Omental fat pad (tissue), 4 donors: Measurements from ENCODE around the gene MTRFR. TPM values are rescaled to one million over a fixed set of nuclear protein-coding genes. Genes with fewer than 3 reads are reported as not detected.
"Not testable (repeated sequence)": the region's sequence is repeated elsewhere in the genome, so short reads cannot be mapped to it uniquely, and the experiment has no call there.

Source experiments
- ATAC-seq: fragments of 150-250 bp; one replicate; pipeline ENCODE4 v1.9.1; 2016; ENCODE audit warnings: mild to moderate bottlenecking, moderate library complexity; ENCODE audit not compliant: low FRiP score
- DNase-seq: peaks from one replicate; pipeline ENCODE4 v3.0.0-alpha.2; 2019; ENCODE audit warnings: low spot score
- total RNA-seq, 4 donors: library from RNA; depleted of rRNA; stranded (reverse); fragments of >200 nt; gene quantifications; one replicate each; pipeline ENCODE4 v1.1.0, GENCODE V29; 2016
- TF ChIP-seq, protein P1 (sequence below), 3 donors: fragments of 450-650 bp; IDR thresholded peaks; one replicate each; pipeline ENCODE4 v1.5.1; 2016 to 2017; ENCODE audit warnings: antibody characterized with exemption in 3 of 3, mild to moderate bottlenecking in 3 of 3, moderate library complexity in 2 of 3

The MTRFR gene
- total RNA-seq, 4 donors from 2014 or later = 4.8 to 11.7 (median 8.4) TPM

DNA sequence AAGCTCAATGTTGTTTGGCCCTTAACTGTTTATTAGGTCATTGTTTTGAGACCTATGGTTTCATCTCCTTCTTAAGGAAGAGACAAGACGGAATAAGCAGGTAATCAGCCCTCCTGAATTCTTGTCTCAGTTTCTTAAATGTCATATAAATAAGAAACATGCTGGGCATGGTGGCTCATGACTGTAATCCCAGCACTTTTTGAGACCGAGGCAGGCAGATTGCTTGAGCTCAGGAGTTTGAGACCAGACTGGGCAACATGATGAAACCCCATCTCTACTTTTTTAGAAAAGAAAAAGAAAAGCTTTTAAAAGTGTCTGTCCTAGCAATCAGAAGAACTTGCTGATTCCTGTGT, 5.1 kb downstream of the MTRFR start:
- DNase-seq = no peak
- TF ChIP-seq, protein P1, sequence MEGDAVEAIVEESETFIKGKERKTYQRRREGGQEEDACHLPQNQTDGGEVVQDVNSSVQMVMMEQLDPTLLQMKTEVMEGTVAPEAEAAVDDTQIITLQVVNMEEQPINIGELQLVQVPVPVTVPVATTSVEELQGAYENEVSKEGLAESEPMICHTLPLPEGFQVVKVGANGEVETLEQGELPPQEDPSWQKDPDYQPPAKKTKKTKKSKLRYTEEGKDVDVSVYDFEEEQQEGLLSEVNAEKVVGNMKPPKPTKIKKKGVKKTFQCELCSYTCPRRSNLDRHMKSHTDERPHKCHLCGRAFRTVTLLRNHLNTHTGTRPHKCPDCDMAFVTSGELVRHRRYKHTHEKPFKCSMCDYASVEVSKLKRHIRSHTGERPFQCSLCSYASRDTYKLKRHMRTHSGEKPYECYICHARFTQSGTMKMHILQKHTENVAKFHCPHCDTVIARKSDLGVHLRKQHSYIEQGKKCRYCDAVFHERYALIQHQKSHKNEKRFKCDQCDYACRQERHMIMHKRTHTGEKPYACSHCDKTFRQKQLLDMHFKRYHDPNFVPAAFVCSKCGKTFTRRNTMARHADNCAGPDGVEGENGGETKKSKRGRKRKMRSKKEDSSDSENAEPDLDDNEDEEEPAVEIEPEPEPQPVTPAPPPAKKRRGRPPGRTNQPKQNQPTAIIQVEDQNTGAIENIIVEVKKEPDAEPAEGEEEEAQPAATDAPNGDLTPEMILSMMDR (IDR thresholded peaks at IDR 0.05) = no peak
- ATAC-seq = no peak

DNA sequence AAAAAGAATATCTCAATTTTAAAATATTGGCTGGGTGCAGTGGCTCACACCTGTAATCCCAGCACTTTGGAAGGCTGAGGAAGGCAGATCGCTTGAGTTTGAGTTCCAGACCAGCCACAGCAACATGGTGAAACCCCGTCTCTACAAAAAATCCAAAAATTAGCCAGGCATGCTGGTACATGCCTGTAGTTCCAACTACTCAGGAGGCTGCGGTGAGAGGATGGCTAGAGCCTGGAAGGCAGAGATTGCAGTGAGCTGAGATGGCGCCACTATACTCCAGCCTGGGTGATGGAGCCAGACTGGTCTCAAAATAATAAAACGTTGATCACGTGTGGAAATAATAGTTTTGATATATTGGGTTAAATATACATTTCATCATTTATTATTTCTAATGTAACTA, 5.7 kb downstream of the MTRFR start:
- no peak for DNase-seq
- TF ChIP-seq, protein P1 (IDR thresholded peaks at IDR 0.05) = no peak
- no peak for ATAC-seq

DNA sequence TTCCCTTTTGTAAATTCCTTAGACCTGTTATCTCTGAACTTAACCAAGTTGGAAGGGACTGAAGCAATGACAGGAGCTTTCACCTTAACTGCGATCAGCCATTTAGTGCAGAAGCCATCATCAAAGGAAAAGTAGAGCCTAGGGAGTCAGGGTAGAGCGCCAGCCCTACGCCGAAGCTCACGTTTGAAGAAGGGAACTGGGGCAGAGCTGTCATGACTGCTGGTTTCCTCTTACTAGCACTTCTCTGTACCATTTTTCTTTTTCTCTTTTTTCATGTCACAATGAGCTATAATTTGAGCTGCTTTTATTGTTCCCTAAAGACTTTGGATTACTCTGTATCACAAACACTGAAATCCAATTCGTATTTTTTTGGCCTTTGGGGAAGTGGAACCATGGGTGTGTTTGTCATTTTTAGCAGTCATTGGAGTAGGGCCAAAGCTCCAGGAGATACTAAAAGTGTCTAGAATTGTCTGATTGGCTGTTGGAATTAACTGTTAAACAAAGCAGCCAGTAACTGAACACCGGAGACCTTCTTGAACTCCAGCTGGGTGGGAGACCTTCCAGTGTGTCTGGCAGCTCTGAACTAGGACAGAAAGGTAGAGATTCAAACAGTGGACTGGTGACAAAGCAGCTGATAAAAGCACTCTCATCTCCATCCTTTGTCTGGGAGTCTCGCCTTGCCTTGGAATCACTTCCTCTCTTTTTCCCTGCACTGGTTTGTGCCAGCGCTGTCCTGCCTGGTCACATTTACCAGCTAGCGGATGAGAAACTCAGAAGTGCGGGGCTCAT, 9.1 kb downstream of the MTRFR start:
- DNase-seq = no peak
- ATAC-seq = no peak
- TF ChIP-seq, protein P1 (IDR thresholded peaks at IDR 0.05) = no peak

DNA sequence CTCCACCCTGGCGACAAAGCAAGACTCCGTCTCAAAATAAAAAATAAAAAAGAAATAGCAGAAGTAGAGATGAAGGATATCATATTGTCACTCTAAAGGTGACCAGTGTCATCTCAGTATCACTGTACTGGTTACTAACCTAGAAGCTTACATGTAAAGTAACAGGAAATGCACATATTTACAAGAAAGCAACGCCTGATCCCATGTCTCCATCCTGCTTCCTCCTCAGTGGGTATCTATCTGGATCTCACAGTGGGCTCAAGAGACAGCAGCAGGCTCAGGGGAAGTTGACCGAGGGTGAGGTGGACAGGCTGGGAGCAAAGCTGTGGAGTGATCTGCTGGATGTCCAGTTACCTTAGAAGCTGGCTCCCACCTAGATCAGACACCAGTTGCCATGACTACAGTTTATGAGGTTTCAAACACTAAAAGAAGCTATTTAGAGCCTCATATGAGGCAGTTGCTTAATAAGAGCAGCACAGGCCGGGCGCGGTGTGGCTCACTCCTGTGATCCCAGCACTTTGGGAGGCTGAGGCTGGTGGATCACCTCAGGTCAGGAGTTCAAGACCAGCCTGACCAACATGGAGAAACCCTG, 10.5 kb downstream of the MTRFR start:
- DNase-seq (no peak), ATAC-seq (no peak)
- TF ChIP-seq, protein P1 (IDR thresholded peaks at IDR 0.05) = no peak

DNA sequence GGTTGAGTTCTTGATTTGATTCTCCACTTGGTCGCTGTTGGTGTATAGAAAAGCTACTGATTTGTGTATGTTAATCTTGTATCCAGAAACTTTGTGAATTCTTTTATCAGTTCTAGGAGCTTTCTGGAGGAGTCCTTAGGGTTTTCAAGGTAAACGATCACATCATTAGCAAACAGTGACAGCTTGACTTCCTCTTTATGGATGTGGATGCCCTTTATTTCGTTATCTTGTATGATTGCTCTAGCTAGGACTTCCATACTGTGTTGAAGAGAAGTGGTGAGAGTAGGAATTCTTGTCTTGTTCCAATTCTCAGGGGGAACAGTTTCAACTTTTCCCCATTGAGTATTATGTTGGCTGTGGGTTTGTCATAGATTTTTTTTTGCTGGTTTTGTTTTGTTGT, 12.4 kb downstream of the MTRFR start:
- ATAC-seq (no peak), DNase-seq (no peak)
- TF ChIP-seq, protein P1 (IDR thresholded peaks at IDR 0.05) = no peak

DNA sequence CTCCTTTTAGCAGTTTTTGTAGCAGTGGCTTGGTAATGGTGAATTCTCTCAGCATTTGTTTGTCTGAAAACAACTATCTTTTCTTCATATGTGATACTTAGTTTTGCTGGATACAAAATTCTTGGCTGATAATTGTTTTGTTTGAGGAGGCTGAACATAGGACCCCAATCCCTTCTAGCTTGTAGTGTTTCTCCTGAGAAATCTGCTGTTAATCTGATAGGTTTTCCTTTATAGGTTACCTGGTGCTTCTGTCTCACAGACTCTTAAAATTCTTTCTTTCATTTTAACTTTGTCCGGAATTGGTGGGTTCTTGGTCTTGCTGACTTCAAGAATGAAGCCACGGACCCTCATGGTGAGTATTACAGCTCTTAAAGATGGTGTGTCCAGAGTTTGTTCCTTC, 14.9 kb downstream of the MTRFR start:
- not testable (repeated sequence) for ATAC-seq, DNase-seq

DNA sequence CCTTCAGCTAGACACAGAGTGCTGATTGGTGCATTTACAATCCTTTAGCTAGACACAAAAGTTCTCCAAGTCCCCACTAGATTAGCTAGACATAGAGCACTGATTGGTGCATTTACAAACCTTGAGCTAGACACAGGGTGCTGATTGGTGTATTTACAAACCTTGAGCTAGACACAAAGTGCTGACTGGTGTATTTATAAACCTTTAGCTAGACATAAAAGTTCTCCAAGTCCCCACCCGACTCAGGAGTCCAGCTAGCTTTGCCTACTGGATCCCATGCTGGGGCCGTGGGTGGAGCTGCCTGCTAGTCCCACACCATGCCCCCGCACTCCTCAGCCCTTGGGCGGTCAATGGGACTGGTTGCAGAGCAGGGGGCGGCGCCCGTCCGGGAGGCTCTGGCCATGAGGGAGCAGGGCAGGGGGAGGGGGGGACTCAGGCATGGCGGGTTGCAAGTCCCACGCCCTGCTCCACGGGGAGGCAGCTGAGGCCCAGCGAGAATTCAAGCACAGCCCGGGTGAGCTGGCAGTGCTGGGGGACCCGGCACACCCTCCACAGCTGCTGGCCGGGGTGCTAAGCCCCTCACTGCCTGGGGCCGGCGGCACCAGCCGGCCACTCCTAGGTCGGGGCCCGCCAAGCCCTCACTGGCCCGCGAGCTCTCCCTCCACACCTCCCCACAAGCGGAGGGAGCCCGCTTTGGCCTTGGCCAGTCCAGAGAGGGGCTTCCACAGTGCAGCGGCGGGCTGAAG, 15.9 kb downstream of the MTRFR start:
- ATAC-seq, DNase-seq: not testable (repeated sequence)
